ENCODE measurements around the gene PRRX2. TPM values are rescaled to one million over a fixed set of nuclear protein-coding genes. Genes with fewer than 3 reads are reported as not detected.

Gene PRRX2
- total and polyA plus RNA-seq, 9 of the 15 experiments (the other 6 are each of a cell fraction or from before 2014, with no cell fraction given), result 0.21 TPM; not detected in 8

DNA sequence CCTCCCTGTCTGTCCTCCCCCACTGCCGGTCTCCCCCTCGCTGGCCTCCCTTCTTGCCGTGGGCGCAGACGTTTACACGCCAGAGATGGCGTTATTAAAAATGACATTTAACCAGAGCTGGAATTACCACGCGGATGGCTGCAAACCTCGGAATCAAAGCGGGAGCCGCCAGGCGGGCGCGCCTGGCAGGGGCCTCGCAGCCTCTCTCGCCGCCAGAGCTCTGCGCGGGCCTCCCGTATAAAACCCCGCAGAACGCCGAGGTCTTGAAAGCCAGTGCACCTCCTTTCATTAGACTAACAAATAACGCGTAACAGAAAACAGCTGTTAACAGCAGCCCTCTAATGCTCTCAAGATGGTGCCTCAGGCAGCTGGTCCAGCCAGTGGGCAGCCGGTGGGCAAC lies 10.2 kb downstream of the PRRX2 start:
- Histone ChIP-seq H4K20me1 (replicated peaks; ENCODE audit: control insufficient read depth, insufficient read depth, low read length) (peaks cover 42% of the 10 kb centered on the region), H3K79me2 (ENCODE audit: control insufficient read depth, insufficient read depth, low read length) (no peaks in the 10 kb centered on the region), H3K9me3 (replicated peaks; ENCODE audit: control insufficient read depth, insufficient read depth, low read depth, low read length) (peaks cover 2% of the 10 kb centered on the region; the same call in 1 of the 2 replicates), H3K4me1 (replicated peaks in 1 of 2; ENCODE audit: control insufficient read depth in 2 of 2, insufficient read depth in 2 of 2, low read length in 2 of 2) (peaks cover 0 to 37% of the 10 kb centered on the region in 2 experiments; a peak in 2 of 5 replicates), H3K9me1 (ENCODE audit: control insufficient read depth, insufficient read depth, low read length) (peaks cover 3% of the 10 kb centered on the region), H3K27ac (ENCODE audit: extremely low read depth, low read depth, low read length) (no peak overlapping the region), H3K4me2 (ENCODE audit: insufficient read depth, low read length) (no peak overlapping the region), H3K36me3 (ENCODE audit: control insufficient read depth, insufficient read depth, low read length) (no peaks in the 10 kb centered on the region), H3K27me3 (ENCODE audit: control insufficient read depth in 2 of 2, insufficient read depth in 2 of 2, low read length in 2 of 2) (peaks cover 39 to 78% of the 10 kb centered on the region in 2 experiments), H3K4me3 (no peak overlapping the region), H3K9ac (ENCODE audit: insufficient read depth in 1 of 2, low read depth in 2 of 2, low read length in 2 of 2) (no peak overlapping the region; a peak in 1 of 4 replicates), H2AFZ (ENCODE audit: low read depth, low read length) (no peak overlapping the region)
- intact Hi-C loops (cut with micrococcal nuclease) (loop anchor here (10.0 kb wide), 1 partner anchor 981 kb away; no protein-coding TSS in a partner anchor), in situ Hi-C loops (cut with MboI) (loop anchor here (10.0 kb wide), 1 partner anchor 1461 kb away; no protein-coding TSS in a partner anchor)
- ChIA-PET POLR2A (interaction anchor here (0.6 kb wide), 3 partner anchors 11 to 1334 kb away, joined by 3 read pairs; no protein-coding TSS in a partner anchor), CTCF (ENCODE audit: low intra/inter-chr PET ratio) (no interaction called here)
- DNase-seq (ENCODE audit: extremely low read depth in 1 of 4, low spot score in 3 of 4), result no peak
- TF ChIP-seq DACH1 (IDR thresholded peaks at IDR 0.05; ENCODE audit: partially characterized antibody), result peak; percentile 32
- peak; percentile 54 for TF ChIP-seq POLR2G (IDR thresholded peaks at IDR 0.05; ENCODE audit: low read depth, low read length)
- TF ChIP-seq, protein P1, sequence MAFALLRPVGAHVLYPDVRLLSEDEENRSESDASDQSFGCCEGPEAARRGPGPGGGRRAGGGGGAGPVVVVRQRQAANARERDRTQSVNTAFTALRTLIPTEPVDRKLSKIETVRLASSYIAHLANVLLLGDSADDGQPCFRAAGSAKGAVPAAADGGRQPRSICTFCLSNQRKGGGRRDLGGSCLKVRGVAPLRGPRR (CRISPR knock-in tag; IDR thresholded peaks at IDR 0.05), result no peak
- no peak for FAIRE-seq
- 45% methylated on average over 27 of the region's 27 CpGs for WGBS (ENCODE audit: insufficient coverage, low coverage, missing lambda C conversion rate)
- BruUV-seq (replicated peaks), result no TSS peak
- no peak for ATAC-seq

- in situ Hi-C loops (cut with MboI) (loop anchor here (10.0 kb wide), 1 partner anchor 1461 kb away; no protein-coding TSS in a partner anchor), intact Hi-C loops (cut with micrococcal nuclease) (loop anchor here (10.0 kb wide), 1 partner anchor 981 kb away; no protein-coding TSS in a partner anchor)
- peaks cover 39 to 78% of the 10 kb centered on the region in 2 experiments for H3K27me3 ChIP-seq (ENCODE audit: control insufficient read depth in 2 of 2, insufficient read depth in 2 of 2, low read length in 2 of 2)
- H3K9me3 ChIP-seq (replicated peaks; ENCODE audit: control insufficient read depth, insufficient read depth, low read depth, low read length), result peaks cover 2% of the 10 kb centered on the region; the same call in 1 of the 2 replicates
- H3K4me1 ChIP-seq (replicated peaks in 1 of 2; ENCODE audit: control insufficient read depth in 2 of 2, insufficient read depth in 2 of 2, low read length in 2 of 2), result peaks cover 0 to 35% of the 10 kb centered on the region in 2 experiments; a peak in 2 of 5 replicates
- H3K79me2 ChIP-seq (ENCODE audit: control insufficient read depth, insufficient read depth, low read length), result no peaks in the 10 kb centered on the region
- no peak overlapping the region for H3K27ac ChIP-seq (ENCODE audit: extremely low read depth, low read depth, low read length)
- DNase-seq (ENCODE audit: extremely low read depth in 1 of 4, low spot score in 3 of 4), result no peak
- ChIA-PET POLR2A (interaction anchor here (0.6 to 0.7 kb wide), 5 partner anchors 11 to 1363 kb away, joined by 3 to 4 read pairs (median 3); no protein-coding TSS in a partner anchor), CTCF (ENCODE audit: low intra/inter-chr PET ratio) (no interaction called here)
- no peak overlapping the region for H3K4me3 ChIP-seq
- no peak for FAIRE-seq
- no peak overlapping the region for H3K9ac ChIP-seq (ENCODE audit: insufficient read depth in 1 of 2, low read depth in 2 of 2, low read length in 2 of 2)
- WGBS (ENCODE audit: insufficient coverage, low coverage, missing lambda C conversion rate), result 10% methylated on average over 4 of the region's 4 CpGs
- H2AFZ ChIP-seq (ENCODE audit: low read depth, low read length), result no peak overlapping the region
- BruUV-seq (replicated peaks), result no TSS peak
- H3K4me2 ChIP-seq (ENCODE audit: insufficient read depth, low read length), result no peak overlapping the region
- no peaks in the 10 kb centered on the region for H3K9me1 ChIP-seq (ENCODE audit: control insufficient read depth, insufficient read depth, low read length)
- peaks cover 35% of the 10 kb centered on the region for H4K20me1 ChIP-seq (replicated peaks; ENCODE audit: control insufficient read depth, insufficient read depth, low read length)
- ATAC-seq, result no peak
- no peaks in the 10 kb centered on the region for H3K36me3 ChIP-seq (ENCODE audit: control insufficient read depth, insufficient read depth, low read length)
- peak; percentile 87 for TF ChIP-seq ZNF316 (IDR thresholded peaks at IDR 0.05)
- TF ChIP-seq KDM1A (IDR thresholded peaks at IDR 0.05), result 0 out of 4 replicates have a peak, but pooled peaks have one; percentile 21
- TF ChIP-seq, protein P2, sequence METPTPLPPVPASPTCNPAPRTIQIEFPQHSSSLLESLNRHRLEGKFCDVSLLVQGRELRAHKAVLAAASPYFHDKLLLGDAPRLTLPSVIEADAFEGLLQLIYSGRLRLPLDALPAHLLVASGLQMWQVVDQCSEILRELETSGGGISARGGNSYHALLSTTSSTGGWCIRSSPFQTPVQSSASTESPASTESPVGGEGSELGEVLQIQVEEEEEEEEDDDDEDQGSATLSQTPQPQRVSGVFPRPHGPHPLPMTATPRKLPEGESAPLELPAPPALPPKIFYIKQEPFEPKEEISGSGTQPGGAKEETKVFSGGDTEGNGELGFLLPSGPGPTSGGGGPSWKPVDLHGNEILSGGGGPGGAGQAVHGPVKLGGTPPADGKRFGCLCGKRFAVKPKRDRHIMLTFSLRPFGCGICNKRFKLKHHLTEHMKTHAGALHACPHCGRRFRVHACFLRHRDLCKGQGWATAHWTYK (CRISPR knock-in tag; IDR thresholded peaks at IDR 0.05), result no peak
- TF ChIP-seq, protein P3, sequence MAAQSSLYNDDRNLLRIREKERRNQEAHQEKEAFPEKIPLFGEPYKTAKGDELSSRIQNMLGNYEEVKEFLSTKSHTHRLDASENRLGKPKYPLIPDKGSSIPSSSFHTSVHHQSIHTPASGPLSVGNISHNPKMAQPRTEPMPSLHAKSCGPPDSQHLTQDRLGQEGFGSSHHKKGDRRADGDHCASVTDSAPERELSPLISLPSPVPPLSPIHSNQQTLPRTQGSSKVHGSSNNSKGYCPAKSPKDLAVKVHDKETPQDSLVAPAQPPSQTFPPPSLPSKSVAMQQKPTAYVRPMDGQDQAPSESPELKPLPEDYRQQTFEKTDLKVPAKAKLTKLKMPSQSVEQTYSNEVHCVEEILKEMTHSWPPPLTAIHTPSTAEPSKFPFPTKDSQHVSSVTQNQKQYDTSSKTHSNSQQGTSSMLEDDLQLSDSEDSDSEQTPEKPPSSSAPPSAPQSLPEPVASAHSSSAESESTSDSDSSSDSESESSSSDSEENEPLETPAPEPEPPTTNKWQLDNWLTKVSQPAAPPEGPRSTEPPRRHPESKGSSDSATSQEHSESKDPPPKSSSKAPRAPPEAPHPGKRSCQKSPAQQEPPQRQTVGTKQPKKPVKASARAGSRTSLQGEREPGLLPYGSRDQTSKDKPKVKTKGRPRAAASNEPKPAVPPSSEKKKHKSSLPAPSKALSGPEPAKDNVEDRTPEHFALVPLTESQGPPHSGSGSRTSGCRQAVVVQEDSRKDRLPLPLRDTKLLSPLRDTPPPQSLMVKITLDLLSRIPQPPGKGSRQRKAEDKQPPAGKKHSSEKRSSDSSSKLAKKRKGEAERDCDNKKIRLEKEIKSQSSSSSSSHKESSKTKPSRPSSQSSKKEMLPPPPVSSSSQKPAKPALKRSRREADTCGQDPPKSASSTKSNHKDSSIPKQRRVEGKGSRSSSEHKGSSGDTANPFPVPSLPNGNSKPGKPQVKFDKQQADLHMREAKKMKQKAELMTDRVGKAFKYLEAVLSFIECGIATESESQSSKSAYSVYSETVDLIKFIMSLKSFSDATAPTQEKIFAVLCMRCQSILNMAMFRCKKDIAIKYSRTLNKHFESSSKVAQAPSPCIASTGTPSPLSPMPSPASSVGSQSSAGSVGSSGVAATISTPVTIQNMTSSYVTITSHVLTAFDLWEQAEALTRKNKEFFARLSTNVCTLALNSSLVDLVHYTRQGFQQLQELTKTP (IDR thresholded peaks at IDR 0.05; ENCODE audit: low read depth in 1 of 2, partially characterized antibody in 2 of 2), result no peak
- TF ChIP-seq TRIM28 (IDR thresholded peaks at IDR 0.05), result peak; percentile 74; the same call in 1 of the 2 replicates
- TF ChIP-seq TRIM24 (IDR thresholded peaks at IDR 0.05), result peak in 1 of 2 experiments; percentile 55; a peak in 1 of 4 replicates
- TF ChIP-seq ZFP36 (IDR thresholded peaks at IDR 0.05; ENCODE audit: low read depth, low read length, partially characterized antibody), result peak; percentile 43
These were observed 10.8 kb downstream of the PRRX2 start for GRCh38 chr9:129676287-129676686.

Measured in K562 (cell line).